Measurements from ENCODE around the gene DUOXA1.
"Not testable (repeated sequence)": the region's sequence is repeated elsewhere in the genome, so short reads cannot be mapped to it uniquely, and the experiment has no call there.

DUOXA1 gene

GRCh38 chr15:45089712-45090373 is 39.8 kb downstream of the DUOXA1 start:
- DNase-seq (ENCODE audit: low read depth) = no peak

- DNase-seq (ENCODE audit: low read depth) = no peak
These were observed 40.6 kb downstream of the DUOXA1 start for GRCh38 chr15:45088801-45089711.

GRCh38 chr15:45087513-45087912 is 42.2 kb downstream of the DUOXA1 start:
- no peak for DNase-seq (ENCODE audit: low read depth)

GRCh38 chr15:45084163-45084562 is 45.5 kb downstream of the DUOXA1 start:
- no peak for DNase-seq (ENCODE audit: low read depth)

GRCh38 chr15:45083223-45083622 is 46.5 kb downstream of the DUOXA1 start:
- DNase-seq (ENCODE audit: low read depth) = no peak

- not testable (repeated sequence) for DNase-seq (ENCODE audit: low read depth)
These were observed 47.3 kb downstream of the DUOXA1 start for GRCh38 chr15:45082412-45082811.

- DNase-seq (ENCODE audit: low read depth) = not testable (repeated sequence)
These were observed 49.1 kb downstream of the DUOXA1 start for GRCh38 chr15:45080593-45080992.

GRCh38 chr15:45079628-45080246 is 49.9 kb downstream of the DUOXA1 start:
- not testable (repeated sequence) for DNase-seq (ENCODE audit: low read depth)

GRCh38 chr15:45079201-45079600 is 50.5 kb downstream of the DUOXA1 start:
- not testable (repeated sequence) for DNase-seq (ENCODE audit: low read depth)

- DNase-seq (ENCODE audit: low read depth) = not testable (repeated sequence)
These were observed 52.3 kb downstream of the DUOXA1 start for GRCh38 chr15:45077391-45077790.

- not testable (repeated sequence) for DNase-seq (ENCODE audit: low read depth)
These were observed 54.0 kb downstream of the DUOXA1 start for GRCh38 chr15:45075440-45076320.

- DNase-seq (ENCODE audit: low read depth) = not testable (repeated sequence)
These were observed 56.1 kb downstream of the DUOXA1 start for GRCh38 chr15:45073602-45074001.

GRCh38 chr15:45069942-45070360 is 59.7 kb downstream of the DUOXA1 start:
- not testable (repeated sequence) for DNase-seq (ENCODE audit: low read depth)

Data from GM04504 (cell line).